Lower lobe of right lung (tissue), 2 donors: ENCODE results near the gene JADE2. TPM values are rescaled to one million over a fixed set of nuclear protein-coding genes. Genes with fewer than 3 reads are reported as not detected.

Source experiments
- ATAC-seq, 2 donors: fragments of 200-7000 bp; cut with Tn5 transposase; one replicate each; pipeline ENCODE4 v1.9.1; 2020 to 2022; ENCODE audit warnings: mild to moderate bottlenecking in 2 of 2, moderate library complexity in 2 of 2
- DNase-seq: peaks from one replicate; pipeline ENCODE4 v3.0.0-alpha.2; 2020
- H3K27ac ChIP-seq: fragments of 200-600 bp; one replicate; pipeline ENCODE4 v1.8.0; 2022
- H3K27me3 ChIP-seq: fragments of 200-600 bp; one replicate; pipeline ENCODE4 v1.8.0; 2022; ENCODE audit warnings: low read depth
- H3K36me3 ChIP-seq: fragments of 200-600 bp; one replicate; pipeline ENCODE4 v1.8.0; 2022; ENCODE audit warnings: mild to moderate bottlenecking
- H3K4me1 ChIP-seq: fragments of 200-600 bp; one replicate; pipeline ENCODE4 v1.8.0; 2022
- H3K4me3 ChIP-seq: fragments of 200-600 bp; one replicate; pipeline ENCODE4 v1.8.0; 2022; ENCODE audit warnings: mild to moderate bottlenecking
- H3K9me3 ChIP-seq: fragments of 200-600 bp; one replicate; pipeline ENCODE4 v1.8.0; 2022
- CTCF ChIP-seq: fragments of 200-600 bp; IDR thresholded peaks from one replicate; pipeline ENCODE4 v1.8.0; 2022; ENCODE audit warnings: antibody characterized with exemption, mild to moderate bottlenecking
- intact Hi-C: fragments of 100-400 bp; cut with DNase I; formaldehyde crosslinking; loops from one replicate; pipeline ENCODE4 v1.11.0; 2022
- total RNA-seq: library from RNA; stranded (reverse); fragmentation: NEBNext Ultra II Directional; extraction: Animal tissue kit (Norgen Biotek cat#: 25700); gene quantifications from one replicate; pipeline ENCODE4 v1.2.1, GENCODE V29; 2021
- donor health status: DM: no; HTN: yes; CAD: no; lungs with severe emphysema.

Gene JADE2
- total RNA-seq, 1 donor from 2014 or later: 79.4 TPM

DNA sequence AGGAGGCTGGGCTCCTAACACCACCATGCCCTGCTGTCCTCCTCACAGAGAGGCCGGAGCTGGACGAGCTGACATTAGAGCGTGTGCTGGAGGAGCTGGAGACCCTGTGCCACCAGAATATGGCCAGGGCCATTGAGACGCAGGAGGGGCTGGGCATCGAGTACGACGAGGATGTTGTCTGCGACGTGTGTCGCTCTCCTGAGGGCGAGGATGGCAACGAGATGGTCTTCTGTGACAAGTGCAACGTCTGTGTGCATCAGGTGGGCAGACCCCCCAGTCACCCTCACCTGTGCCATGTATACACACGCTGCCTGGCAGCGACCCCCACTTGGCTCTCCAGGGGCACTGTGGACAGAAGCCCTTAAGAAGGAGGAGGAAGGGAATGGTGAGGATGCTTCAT lies 35.2 kb downstream of the JADE2 start:
- DNase-seq: no peak
- H3K27ac ChIP-seq: no peak overlapping the region
- no peak for TF ChIP-seq CTCF

GRCh38 chr5:134561871-134562296 lies 36.4 kb downstream of the JADE2 start:
- no peaks in the 10 kb centered on the region for H3K9me3 ChIP-seq
- peaks cover 86% of the 10 kb centered on the region for H3K36me3 ChIP-seq
- peak; percentile 44 for TF ChIP-seq CTCF
- H3K4me3 ChIP-seq: no peak overlapping the region
- DNase-seq (no peak), ATAC-seq (peak; percentile 38 to 47)
- intact Hi-C loops: no loop called here
- peaks cover 16% of the 10 kb centered on the region for H3K4me1 ChIP-seq
- peak overlapping the region; percentile 41 for H3K27ac ChIP-seq
- H3K27me3 ChIP-seq: no peaks in the 10 kb centered on the region

More for the DNA sequence above, 35.2 kb downstream of the JADE2 start:
- H3K9me3 ChIP-seq: no peaks in the 10 kb centered on the region
- intact Hi-C loops: no loop called here
- peaks cover 19% of the 10 kb centered on the region for H3K4me1 ChIP-seq
- peaks cover 78% of the 10 kb centered on the region for H3K36me3 ChIP-seq
- H3K4me3 ChIP-seq: no peak overlapping the region
- H3K27me3 ChIP-seq: no peaks in the 10 kb centered on the region
- ATAC-seq: no peak

DNA sequence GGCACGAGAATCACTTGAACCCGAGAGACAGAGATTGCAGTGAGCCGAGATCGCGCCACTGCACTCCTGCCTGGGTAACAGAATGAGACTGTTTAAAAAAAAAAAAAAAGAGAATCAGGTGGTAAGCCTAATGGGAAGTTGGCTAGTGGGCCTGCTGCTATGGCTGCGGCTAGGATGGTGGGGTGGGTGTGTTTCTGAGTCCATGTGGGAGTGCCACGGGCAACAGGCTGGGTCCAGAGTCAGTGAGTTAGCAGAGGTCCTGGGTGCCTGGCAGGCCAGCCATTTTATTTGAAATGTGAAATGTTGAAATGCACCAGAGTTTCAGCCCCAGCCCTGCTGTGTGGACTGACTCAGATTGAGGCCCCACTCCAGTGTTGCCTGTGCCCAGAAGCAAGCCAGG lies 37.8 kb downstream of the JADE2 start:
- H3K36me3 ChIP-seq: peaks cover 99% of the 10 kb centered on the region
- H3K27ac ChIP-seq: no peak overlapping the region
- no peak for DNase-seq
- peaks cover 29% of the 10 kb centered on the region for H3K4me1 ChIP-seq
- TF ChIP-seq CTCF: no peak
- no peaks in the 10 kb centered on the region for H3K27me3 ChIP-seq
- H3K4me3 ChIP-seq: no peak overlapping the region
- ATAC-seq: no peak
- no peaks in the 10 kb centered on the region for H3K9me3 ChIP-seq
- intact Hi-C loops: no loop called here

DNA sequence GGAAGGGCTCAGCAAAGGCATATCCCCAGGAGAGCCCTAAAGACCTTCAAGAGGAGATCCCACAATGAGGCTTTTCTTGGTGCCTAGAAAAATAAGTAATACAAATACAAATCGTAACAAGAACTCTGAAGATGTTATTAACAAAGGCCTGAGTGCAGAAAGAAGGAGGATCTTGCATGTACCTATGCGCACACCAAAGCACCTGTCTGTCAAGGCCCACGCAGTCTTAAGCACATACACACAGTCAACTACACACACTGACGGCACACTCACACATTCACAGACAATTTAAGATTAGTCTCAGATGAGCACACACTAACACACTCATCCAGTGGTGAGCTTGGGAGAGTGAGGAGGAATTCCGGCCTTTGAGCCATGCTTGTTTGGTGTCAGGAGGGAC lies 38.5 kb downstream of the JADE2 start:
- Histone ChIP-seq H3K9me3 (no peaks in the 10 kb centered on the region), H3K36me3 (peaks cover 99% of the 10 kb centered on the region), H3K4me3 (no peak overlapping the region), H3K27me3 (no peaks in the 10 kb centered on the region), H3K27ac (no peak overlapping the region), H3K4me1 (peaks cover 36% of the 10 kb centered on the region)
- intact Hi-C loops: no loop called here
- ATAC-seq (no peak), DNase-seq (no peak)
- TF ChIP-seq CTCF: no peak

DNA sequence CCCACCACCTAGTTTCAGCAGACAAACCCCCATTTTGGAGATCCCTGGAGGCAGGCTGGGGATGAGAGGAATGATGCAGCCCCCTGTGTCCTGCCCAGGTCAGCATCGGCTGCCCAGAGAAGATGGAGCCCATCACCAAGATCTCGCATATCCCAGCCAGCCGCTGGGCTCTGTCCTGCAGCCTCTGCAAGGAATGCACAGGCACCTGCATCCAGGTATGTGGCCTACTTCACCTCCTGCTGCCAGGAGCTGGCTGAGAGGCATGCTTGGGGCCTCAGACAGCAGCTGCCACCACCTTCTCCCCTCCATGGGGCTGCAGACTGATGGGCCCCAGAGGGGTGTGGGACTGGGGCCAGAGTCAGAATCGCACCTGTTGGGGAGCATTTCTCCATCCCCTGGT lies 38.9 kb downstream of the JADE2 start:
- intact Hi-C loops: no loop called here
- DNase-seq (no peak), ATAC-seq (no peak)
- Histone ChIP-seq H3K4me1 (peaks cover 41% of the 10 kb centered on the region), H3K9me3 (no peaks in the 10 kb centered on the region), H3K36me3 (peaks cover 99% of the 10 kb centered on the region), H3K27ac (no peak overlapping the region), H3K27me3 (no peaks in the 10 kb centered on the region), H3K4me3 (no peak overlapping the region)
- no peak for TF ChIP-seq CTCF
